HG03175 (cell line): ENCODE measurements around the gene ADCY5.

Experiments
- ATAC-seq: cut with Tn5 transposase; IDR thresholded peaks from one replicate; pipeline ENCODE4 v1.9.1; 2021; ENCODE audit warnings: mild to moderate bottlenecking, moderate library complexity; ENCODE audit not compliant: unreplicated experiment

The ADCY5 gene

GRCh38 chr3:123431007-123431657, 17.8 kb downstream of the ADCY5 start:
- ATAC-seq: no peak

- ATAC-seq: no peak
Measured at GRCh38 chr3:123430266-123430665, 18.6 kb downstream of the ADCY5 start.

GRCh38 chr3:123429362-123430125, 19.3 kb downstream of the ADCY5 start:
- no peak for ATAC-seq

- no peak for ATAC-seq
Measured at GRCh38 chr3:123424999-123425712, 23.7 kb downstream of the ADCY5 start.

- no peak for ATAC-seq
Measured at GRCh38 chr3:123424321-123424998, 24.4 kb downstream of the ADCY5 start.

GRCh38 chr3:123423806-123424205, 25.1 kb downstream of the ADCY5 start:
- no peak for ATAC-seq

- no peak for ATAC-seq
Measured at GRCh38 chr3:123423031-123423430, 25.9 kb downstream of the ADCY5 start.

GRCh38 chr3:123422457-123422856, 26.4 kb downstream of the ADCY5 start:
- ATAC-seq: no peak

- ATAC-seq: no peak
Measured at GRCh38 chr3:123421353-123422174, 27.3 kb downstream of the ADCY5 start.

GRCh38 chr3:123420416-123420968, 28.4 kb downstream of the ADCY5 start:
- no peak for ATAC-seq

- ATAC-seq: no peak
Measured at GRCh38 chr3:123419850-123420297, 29.0 kb downstream of the ADCY5 start.

- no peak for ATAC-seq
Measured at GRCh38 chr3:123419181-123419849, 29.6 kb downstream of the ADCY5 start.

- no peak for ATAC-seq
Measured at GRCh38 chr3:123416647-123417046, 32.2 kb downstream of the ADCY5 start.

GRCh38 chr3:123416173-123416572, 32.7 kb downstream of the ADCY5 start:
- ATAC-seq: no peak

GRCh38 chr3:123414973-123415775, 33.7 kb downstream of the ADCY5 start:
- ATAC-seq: no peak

GRCh38 chr3:123412811-123413604, 35.9 kb downstream of the ADCY5 start:
- no peak for ATAC-seq

GRCh38 chr3:123412076-123412475, 36.8 kb downstream of the ADCY5 start:
- ATAC-seq: no peak
